Stimulated activated CD4-positive, alpha-beta T cell treated with anti-CD3 and anti-CD28 coated beads, Interleukin-2, amount 100 ng/mL, for 24 hours (primary cell): ENCODE results near the gene CASKIN1.

Experiments
- DNase-seq, 2 donors: peaks; one replicate each; pipeline ENCODE4 v3.0.0-alpha.2; 2020

Gene CASKIN1

GRCh38 chr16:2173366-2173765, 23.0 kb downstream of the CASKIN1 start:
- no peak for DNase-seq

- no peak for DNase-seq
These were observed 23.6 kb downstream of the CASKIN1 start for GRCh38 chr16:2172688-2173335.

GRCh38 chr16:2171601-2172178, 24.7 kb downstream of the CASKIN1 start:
- DNase-seq: no peak

- no peak for DNase-seq
These were observed 25.6 kb downstream of the CASKIN1 start for GRCh38 chr16:2170587-2171435.

- DNase-seq: no peak
These were observed 26.3 kb downstream of the CASKIN1 start for GRCh38 chr16:2170080-2170479.

- DNase-seq: no peak
These were observed 29.3 kb downstream of the CASKIN1 start for GRCh38 chr16:2167068-2167638.

GRCh38 chr16:2166263-2167067, 29.9 kb downstream of the CASKIN1 start:
- DNase-seq: no peak

- no peak for DNase-seq
These were observed 30.5 kb downstream of the CASKIN1 start for GRCh38 chr16:2165861-2166260.

- no peak for DNase-seq
These were observed 33.1 kb downstream of the CASKIN1 start for GRCh38 chr16:2163211-2163881.

GRCh38 chr16:2162676-2163118, 33.7 kb downstream of the CASKIN1 start:
- no peak for DNase-seq

- DNase-seq: no peak
These were observed 34.5 kb downstream of the CASKIN1 start for GRCh38 chr16:2161911-2162310.

- DNase-seq: no peak
These were observed 35.4 kb downstream of the CASKIN1 start for GRCh38 chr16:2160915-2161551.

GRCh38 chr16:2159175-2159838, 37.1 kb downstream of the CASKIN1 start:
- DNase-seq: no peak

GRCh38 chr16:2158262-2158638, 38.2 kb downstream of the CASKIN1 start:
- DNase-seq: no peak

- no peak for DNase-seq
These were observed 38.7 kb downstream of the CASKIN1 start for GRCh38 chr16:2157480-2158261.

GRCh38 chr16:2156849-2157224, 39.6 kb downstream of the CASKIN1 start:
- no peak for DNase-seq

- DNase-seq: peak in 1 of 2 donors; percentile 33
These were observed 40.2 kb downstream of the CASKIN1 start for GRCh38 chr16:2155977-2156848.

GRCh38 chr16:2155091-2155950, 41.1 kb downstream of the CASKIN1 start, which contains the start of gene TRAF7:
Gene TRAF7 (plus strand): TSS chr16:2155782. CDS start chr16:2163921, 8,139 bp downstream.
- peak; percentile 96 to 97 for DNase-seq
